Kasumi-1 (cell line): ENCODE measurements around the gene TOM1.
A peak's percentile ranks its signal among the peaks of the same experiment; 100 is the strongest.

Experiments
- DNase-seq, 2 experiments: peaks; one replicate each; lab custom pipeline; 2025; lab: John Stamatoyannopoulos, UW

The TOM1 gene

DNA sequence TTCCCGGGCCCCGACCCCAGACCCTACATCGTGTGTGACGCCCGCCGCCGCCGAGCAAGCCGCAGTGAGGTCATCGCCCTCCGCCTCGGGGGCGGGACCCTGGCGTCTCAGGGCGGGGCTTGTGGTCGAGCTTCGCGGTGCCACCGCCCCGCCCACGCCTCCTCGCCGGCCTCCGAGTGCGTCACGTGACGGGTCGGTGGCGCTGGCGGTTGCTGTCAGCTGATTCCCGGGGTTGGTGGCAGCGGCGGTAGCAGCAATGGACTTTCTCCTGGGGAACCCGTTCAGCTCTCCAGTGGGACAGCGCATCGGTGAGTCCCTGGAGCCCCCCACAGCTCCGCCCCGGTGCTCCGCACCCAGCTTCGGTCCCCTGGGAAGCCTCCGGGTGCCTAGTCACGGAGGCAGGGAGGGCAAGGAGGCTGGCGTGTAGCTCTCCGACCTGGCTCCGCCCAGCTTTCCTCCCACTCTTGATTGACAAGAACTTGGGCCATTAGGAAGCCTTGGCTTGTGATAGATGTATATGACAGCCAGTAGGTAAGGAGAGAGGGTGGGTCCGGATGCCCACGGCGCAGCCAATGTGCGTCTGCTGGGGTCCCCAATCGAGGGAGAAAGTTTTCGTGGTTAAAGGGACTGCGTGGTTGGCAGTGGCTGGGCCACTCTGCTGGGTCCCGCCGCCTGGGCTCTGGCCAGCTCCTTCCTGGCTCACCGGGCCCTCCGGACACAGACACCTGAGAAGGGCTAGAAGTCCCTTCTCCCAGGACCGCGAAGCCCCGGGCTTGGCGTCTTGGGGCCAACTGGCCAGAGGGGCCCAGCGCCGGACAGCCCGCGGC is at the start of gene TOM1:
TOM1 (plus strand) TSS at position 222 of the 827 bp plus-strand sequence; CDS start at position 257, 35 bp downstream.
- peak; percentile 96 to 97 for DNase-seq

DNA sequence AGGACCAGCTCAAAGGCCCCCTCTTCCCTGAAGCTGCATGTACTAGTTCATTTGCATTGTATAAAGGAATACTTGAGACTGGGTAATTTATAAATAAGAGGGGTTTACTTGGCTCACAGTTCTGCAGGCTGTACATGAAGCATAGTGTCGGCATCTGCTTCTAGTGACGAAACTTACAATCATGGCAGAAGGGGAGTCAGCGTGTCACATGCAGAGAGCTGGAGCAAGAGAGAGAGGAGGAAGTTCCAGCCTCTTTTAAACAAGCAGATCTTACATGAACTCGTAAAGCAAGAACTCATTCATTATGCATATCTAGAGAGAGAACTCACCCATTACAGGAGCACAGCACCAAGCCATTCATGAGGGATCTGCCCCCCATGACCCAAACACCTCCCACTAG is 49.5 kb upstream of the TOM1 start:
- no peak for DNase-seq

DNA sequence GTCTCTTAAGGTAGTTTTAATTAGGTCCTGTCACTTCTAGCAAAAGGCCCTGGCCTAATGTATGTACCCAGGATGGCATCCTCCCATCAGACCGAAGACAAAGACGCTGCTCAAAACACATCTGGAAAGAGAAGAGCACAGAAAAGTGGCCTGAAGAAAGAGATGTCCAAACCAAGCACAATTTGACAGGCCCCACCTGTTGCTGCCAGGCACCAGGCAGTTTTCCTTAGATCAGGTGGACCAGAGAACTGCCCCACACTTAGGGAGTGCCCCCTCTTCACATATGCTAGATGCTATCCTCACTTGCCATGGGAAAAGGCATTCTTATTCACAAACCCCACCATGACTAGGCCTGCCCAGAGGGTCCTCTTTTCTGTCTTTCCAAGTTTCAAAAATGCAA is 45.7 kb upstream of the TOM1 start:
- no peak for DNase-seq

DNA sequence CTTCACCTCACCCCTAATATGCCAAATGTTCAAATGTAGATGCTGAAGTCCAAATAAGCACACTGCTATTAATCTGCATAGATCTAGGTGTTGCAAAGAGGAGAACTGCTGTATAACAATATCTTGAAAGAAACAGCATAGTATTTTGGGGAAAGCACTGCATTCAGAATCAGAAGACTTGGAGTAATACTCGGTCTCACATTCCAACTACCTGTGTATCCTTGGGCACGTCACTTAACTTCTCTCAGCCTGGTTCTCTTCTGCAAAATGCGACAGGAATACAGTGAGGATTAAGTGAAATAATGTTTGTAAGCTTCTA is 42.7 kb upstream of the TOM1 start:
- peak in 1 of 2 experiments; percentile 64 for DNase-seq

DNA sequence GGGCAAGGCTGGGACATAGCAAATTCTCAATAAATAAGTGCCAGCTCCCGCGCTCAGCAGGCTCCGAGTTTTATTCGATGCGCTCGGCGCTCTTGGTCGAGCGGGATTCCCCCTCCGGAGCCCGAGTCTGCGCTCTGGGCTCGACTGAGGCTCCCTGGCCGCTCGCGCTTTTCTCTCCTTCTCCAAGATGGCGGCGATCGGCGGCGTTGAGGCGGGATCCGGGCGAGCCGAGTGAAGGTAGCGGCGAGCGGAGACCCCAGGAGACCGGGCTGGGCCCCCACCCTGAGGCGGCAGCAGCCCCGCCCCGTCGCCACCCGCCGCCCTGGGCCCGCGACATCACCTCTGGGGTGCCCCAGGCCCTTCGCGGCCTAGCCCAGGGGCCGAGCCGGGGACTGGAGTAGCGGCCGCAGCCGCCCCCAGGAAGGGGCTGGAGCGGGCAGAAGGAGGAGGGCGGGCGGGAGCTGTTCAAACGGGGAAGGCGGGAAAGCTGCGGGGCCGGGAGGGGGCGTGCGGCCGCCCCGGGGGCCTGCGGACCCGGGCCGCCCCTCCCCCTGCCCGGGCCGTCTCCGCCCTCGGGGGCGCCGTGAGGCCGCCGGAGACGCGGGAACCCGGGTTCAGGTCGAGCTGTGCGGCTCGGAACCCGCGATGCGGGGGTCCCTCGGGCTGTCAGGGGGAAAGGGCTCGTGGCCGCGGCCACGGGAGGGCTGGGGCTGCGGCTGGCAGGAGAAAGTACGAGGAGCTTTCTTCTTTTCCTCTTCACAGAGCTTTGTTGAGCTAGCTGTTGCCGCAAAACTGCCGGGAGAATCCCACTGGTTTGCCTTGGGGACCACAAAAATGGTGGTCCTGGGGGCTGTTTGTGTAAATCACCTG is 42.1 kb upstream of the TOM1 start, which contains the start of gene HMGXB4:
HMGXB4 (plus strand) TSS at position 173 of the 870 bp plus-strand sequence. CDS start 4,898 bp downstream, outside the sequence.
- DNase-seq = peak; percentile 84 to 85

DNA sequence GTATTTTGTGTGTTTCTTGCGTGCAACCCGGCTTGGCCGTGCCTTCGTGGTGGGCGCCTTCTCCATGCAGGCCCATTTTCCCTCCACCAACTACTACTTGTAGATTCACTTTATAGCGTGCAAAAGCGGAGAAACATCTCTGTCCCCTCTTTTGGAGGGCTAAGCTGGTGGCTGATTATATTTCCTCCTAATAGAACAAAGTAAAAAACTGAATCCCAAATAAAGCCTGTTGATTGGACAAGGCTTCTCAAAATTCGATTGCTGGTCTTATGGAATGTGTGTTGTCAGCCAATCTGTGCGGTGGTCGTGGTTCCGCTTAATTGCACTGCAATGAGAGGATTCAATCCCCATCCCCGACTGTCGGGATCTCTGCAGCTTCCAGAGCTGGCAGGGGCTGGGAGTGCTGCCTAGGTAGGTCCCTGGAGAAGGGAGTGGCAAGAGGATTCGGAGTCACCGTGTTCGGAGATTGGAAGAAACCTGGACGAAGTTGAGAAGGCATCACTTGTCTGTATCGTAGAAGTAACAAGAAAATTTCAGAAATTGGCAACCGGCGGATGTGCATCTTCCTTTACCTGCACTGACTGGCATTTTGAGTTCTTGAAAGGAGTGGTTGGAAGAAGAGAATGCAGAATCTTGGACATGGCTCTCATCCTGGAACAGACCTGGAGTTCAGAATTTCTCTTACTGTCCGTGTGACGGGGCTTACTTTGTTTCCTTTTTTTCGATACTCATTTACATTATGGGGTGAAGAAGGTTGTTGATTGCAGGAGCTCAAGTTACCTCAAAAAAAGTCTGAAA is 41.3 kb upstream of the TOM1 start:
- peak in 1 of 2 experiments; percentile 19 for DNase-seq

DNA sequence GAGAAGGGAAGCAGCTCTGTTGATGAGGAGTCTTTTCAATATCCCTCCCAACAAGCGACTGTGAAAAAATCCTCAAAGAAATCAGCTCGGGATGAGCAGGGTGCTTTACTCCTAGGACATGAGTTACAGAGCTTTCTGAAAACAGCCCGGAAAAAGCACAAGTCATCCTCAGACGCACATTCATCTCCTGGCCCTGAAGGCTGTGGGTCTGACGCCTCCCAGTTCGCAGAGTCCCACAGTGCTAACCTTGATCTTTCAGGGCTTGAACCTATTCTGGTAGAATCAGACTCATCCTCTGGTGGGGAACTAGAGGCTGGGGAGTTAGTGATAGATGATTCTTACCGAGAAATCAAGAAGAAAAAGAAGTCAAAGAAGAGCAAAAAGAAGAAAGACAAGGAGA is 34.7 kb upstream of the TOM1 start:
- no peak for DNase-seq

DNA sequence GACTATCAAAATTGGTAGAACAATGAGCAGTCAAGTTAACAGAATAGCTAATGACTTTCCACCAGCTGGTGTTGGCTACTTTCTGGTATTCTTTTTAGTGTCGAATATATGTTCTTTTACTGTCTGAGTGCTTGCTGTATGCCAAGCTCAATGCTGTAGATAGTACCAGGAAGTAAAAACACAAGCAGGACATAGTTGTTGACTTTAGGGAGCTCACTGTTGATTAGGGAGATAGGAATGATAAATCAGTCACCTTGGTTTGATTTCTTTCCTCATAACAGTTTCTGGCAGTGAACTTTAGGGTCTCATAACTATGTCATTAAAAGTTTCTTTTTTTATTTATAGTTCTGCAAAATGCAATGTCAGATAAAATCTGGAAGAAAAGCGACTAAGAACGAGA is 33.4 kb upstream of the TOM1 start:
- DNase-seq = no peak

DNA sequence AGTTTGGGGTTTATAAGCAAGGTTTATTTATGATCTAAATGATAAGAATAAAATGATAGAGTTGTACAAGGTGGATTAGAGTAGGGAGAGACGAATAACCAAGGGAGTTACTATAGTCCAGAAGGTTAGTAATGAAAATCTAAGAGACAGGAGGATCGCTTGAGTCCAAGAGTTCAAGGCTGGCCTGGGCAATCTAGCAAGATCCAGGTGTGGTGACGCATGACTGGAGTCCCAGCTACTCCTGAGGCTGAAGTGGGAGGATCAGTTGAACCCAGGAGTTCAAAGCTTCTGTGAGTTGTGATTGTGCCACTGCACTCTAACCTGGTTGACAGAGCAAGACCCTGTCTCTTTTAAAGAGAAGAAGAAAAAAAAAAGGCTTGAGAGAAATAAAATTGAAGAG is 30.1 kb upstream of the TOM1 start:
- DNase-seq = no peak

DNA sequence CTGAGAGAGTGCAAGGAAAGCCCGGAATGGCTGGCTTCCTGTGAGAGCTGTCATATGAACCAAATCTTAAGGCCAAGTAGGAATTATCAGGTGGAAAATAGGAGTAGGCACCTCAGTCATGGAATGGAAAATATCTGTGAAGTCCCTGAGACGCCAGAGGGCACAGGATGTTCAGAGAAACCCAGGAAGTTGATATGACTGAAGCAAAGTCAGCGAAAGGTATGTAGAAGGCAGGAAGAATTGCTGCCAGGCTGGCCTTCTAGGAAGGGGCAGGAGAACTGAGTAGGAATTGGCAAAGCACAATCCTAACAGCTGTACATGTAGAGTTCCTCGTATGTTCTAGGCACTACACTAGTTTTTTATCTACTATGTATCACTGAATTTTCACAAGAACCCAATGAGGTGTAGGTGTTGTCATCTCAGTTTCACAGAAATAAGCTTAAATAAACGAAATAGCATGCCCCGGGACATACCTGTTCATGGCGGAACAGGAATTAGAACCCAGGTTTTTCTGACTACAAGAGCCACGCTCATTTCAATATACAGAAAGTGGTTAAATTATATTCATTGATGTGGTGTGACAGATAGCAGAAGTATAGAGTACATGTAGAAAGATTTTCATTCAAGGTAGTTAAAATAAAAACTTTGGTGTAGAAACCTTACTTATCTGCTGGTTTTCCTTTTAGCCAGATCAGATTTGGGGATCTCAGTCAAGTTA is 25.4 kb upstream of the TOM1 start:
- DNase-seq = no peak

DNA sequence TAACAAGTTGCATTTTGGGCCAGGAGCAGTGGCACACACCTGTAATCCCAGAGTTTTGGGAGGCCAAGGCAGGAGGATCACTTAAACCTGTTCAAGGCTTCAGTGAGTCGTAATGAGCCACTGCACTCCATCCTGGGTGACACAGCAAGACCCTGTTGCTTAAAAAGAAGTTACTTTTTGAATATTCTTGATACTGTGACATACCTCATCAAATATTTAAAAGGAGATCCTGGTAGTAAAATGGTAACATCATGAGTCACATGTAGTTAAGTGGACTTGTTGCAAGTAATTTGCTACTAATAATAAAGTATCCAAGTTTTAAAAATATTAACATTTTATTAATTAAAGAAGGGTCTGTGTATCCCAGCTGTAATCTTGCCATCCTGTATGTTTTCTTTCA is 24.1 kb upstream of the TOM1 start:
- DNase-seq = no peak

DNA sequence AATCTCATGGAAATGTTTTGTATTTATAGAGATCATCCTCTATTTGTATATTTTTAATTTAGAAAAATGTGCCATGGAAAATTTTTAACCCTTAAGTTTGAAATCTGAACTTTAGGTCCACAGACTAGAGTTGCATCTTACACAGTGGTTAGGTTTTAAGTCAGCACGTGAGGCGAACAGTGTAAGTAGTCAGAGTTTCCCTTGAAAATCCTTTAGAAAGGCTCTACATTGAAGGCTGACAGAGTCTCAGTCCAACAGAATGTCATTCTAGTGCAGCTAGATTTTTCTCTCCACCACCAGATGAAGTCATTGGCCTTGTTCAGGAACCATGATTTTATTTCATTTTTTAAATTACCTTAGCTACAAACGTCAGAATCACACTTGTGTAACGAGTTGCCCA is 23.7 kb upstream of the TOM1 start:
- no peak for DNase-seq

DNA sequence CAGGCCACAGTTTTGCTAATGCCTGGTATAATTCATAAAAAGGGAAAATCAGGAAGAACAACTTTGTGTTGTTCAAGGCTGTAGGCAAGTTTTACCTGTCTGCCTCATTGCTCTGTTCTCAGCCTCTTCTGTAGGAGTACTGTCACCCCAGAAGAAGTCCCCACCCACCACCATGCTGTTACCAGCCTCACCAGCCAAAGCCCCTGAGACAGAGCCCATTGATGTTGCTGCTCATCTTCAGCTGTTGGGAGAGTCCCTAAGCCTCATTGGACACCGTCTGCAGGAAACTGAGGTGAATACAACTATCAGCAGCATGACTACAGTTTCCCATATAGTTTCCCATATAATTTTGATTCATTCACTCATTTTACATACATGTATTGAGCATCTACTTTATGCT is 11.6 kb upstream of the TOM1 start:
- no peak for DNase-seq

DNA sequence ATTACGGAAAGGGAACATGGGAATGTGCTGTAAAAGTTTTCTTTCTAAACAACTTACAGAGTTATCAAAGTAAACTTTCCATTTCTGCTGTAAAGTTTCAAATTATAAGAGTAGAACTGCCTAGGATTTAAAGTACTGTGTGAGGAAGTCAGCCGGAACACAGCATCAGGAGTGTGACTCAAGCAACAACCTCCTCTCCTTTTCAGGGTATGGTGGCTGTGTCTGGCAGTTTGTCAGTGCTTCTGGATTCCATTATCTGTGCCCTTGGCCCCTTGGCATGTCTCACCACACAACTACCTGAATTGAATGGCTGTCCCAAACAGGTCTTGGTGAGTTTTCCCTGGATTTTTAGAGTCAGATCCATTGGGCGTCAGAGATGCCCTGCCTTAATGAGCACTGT is 6.9 kb upstream of the TOM1 start:
- DNase-seq = no peak

DNA sequence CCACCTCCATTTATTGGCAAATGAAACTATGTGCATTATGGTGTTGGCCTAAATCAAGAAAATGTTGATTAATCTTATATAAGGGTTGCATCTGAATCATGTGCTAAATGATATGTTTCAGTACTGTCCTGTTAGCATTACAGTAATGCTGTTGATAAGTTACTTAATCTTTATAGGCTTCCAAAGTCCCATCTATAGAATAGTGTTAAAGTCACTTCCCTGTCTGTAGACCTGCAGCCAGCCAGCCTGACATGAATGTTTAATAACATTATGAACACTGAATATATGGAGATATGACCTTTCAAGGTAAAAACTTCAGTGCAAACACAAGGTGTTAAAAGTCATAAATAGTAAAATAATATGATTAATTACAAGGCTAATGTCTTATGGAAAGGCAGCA is 3.6 kb upstream of the TOM1 start:
- DNase-seq = no peak

DNA sequence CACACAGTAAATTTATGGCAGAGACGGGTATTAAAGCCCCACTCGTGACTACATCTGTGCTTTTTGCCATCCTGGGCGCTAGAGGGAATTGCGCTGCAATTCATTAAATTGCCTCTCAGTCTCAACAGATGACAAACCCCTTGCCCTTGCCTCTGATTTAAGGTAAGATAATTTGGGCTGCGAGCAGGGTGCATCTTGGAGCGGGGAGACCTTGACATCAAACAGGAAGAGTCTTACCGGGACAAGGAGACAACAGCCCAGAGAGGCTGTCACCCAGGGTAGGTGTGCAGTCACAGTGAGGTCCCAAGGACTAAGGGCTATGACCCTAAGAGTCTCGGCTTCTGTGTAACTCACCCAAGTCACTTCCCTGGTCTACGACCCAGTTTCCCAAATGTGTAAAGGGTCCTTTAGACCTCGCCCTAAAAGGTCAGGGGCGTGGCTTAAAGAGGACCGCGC is 449 bp upstream of the TOM1 start:
- DNase-seq = peak; percentile 41 to 61

DNA sequence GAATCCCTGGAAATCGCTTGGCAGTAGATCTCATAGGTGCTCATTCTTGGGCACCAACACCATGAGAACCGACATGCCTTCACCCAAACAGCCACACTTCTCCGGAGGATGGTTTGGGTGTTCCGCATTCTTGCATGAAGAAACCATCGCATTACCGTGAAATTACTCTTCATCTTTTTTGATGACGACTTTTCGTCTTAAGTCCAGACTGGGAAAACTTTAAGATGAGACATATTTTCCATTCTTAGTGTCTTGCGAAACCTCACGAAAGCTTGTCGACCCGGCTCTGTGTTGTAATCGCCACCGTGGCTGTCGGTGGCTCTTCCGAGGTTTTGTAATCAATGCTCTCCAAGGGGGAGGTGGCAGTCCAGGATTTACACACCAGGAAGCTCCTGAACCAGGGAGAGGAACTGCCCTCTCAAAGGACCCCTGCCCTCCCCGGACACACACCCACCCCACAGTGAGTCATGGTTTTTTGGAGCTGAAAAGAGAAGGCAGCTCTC is 1.7 kb downstream of the TOM1 start:
- peak; percentile 52 to 55 for DNase-seq

DNA sequence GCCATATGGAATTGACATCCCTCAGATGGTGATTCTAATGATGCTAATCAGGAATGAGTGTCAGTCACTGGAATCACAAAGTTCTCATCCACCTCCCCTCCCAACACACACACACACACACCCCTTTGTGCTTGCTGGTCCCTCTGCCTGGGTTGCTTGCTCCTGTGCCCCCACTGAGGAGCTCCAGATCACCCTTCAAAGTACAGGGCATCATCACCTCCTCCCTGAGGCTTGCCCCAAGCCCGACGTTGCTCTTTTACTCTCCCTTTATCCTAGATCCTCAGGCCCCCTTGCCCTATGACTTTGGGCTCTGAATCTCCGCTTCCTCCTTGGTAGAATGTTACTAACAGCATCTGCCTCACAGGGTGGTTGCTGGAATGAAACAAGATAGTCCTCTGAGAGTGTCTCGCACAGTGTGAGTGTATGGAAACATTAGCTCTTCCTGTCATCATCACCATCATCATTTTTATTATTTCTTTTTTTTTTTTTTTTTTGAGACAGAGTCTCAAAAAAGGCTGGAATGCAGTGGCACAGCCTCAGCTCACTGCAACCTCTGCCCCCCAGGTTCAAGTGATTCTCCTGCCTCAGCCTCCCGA is 3.4 kb downstream of the TOM1 start:
- DNase-seq = no peak

DNA sequence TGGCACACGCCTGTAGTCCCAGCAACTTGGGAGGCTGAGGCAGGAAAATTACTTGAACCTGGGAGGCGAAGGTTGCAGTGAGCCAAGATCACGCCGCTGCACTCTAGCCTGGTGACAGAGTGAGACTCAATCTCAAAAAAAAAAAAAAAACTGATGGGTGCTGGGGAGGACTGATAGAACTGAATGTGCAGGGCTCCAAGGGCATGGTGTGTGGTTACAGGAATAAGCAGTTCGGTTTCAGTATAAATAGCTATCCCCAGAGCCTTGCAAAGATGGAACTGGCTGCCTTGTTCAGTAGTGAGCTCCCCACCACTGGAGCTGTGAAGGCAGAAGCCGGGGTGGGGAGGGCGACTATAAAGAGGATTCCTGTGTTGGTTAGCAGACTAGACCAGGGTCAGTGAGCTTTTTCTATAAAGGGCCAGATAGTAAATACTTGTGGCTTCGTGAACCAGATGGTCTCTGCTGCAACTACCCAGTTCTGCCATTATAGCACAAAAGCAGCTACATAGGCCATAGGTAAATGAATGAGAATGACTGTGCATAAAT is 5.9 kb downstream of the TOM1 start:
- DNase-seq = no peak

DNA sequence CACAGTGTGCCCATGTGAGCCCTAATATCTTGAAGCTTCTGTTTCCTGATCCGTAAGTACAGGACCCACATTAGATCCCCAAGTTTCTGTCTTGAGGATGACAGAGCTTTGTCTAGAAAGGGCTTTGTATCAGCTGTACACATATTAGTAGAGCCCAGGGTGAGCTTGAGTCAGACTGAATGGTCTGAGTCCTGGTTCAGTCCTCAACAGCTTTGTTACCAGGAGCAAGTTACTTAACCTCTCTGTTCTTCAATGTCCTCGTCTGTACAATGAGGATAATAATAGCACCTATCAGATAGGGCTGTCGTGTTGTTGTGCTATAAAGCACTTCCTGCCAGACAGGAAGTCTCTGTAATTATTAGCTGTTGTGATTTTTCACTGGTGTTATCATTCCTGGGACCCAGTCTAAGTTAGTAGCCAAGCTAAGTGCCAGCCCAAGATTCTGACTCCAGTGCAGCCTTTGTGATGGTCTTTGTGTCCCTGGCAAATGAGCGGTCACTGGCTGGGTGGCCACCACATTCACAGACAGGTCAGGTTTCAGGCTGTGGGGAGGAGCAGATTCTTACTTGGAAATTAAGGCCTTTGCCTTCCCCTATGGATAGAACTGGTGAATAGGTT is 6.8 kb downstream of the TOM1 start:
- no peak for DNase-seq
